Endothelial cell of hepatic sinusoid (primary cell): Measurements from ENCODE around the gene LRMDA.

ENCODE experiments used
- in situ Hi-C: cut with HindIII; loops from 2 replicates; pipeline ENCODE4 v1.10.0; 2017; ENCODE audit warnings: low sequenced_read_pairs

Gene LRMDA

DNA sequence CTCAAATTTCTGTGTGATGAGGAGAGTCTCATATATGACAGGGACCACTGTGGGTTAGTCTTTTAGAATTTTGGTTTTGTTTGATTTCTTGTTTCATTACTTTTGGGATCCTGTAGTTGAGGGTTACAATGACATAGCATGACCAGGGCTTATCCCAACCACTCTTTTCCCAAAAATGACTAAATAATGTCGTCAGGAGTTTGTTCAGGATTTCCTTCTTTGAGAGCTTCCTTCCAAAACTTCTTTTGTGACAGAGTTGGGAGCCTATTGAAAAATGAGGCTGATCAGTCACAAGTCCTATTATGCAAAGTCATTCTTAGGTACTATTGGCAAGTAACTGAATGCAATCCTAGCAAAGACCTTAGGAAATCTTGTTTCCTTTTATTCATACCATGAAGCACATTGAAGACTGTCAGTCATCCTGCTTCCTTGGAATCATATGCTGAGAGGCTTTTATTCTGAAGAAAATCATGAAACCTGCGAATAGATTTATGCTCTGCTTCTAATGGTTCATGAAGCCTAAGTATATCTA lies 498.3 kb downstream of the LRMDA start:
- in situ Hi-C loops, result loop anchor here (5.0 kb wide), 1 partner anchor 512 kb away; no protein-coding TSS in a partner anchor

DNA sequence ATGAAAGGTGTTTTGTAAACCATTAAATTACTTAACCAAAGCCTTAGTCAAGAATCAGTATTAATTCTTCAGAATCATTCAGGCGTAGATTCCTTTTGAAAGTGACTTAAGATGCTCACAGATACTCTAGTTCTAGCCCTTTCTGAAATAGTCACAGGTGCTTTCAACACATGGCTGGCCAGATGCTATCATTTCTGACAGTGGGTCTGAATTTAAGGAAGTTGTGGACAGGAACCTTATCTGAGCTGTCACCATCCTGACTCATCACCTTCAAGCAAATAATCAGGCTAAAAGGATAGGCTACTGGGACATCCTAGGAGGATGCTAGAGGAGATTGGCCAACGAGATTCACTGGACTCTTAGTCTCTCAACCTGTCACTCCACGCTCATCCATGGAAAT lies 501.5 kb downstream of the LRMDA start:
- in situ Hi-C loops, result loop anchor here (5.0 kb wide), 1 partner anchor 516 kb away; no protein-coding TSS in a partner anchor

DNA sequence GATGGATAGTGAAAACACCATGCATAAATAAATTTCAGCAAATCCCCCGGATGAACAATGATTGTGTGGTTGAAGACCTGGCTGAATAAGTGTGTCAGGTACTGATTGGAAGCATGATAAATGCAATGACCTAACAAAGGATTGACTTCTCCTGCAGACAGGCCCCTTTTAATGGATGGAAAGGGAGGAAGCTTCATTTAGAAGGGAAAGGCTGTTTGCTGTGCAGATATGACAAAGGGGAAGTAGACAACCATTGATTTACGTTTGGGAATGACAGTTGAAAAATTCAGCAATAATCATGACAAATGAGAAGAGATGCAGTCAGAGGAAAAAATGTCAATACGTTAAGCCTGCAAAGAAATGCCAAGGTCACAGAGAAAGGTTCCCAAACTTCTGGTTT lies 503.8 kb downstream of the LRMDA start:
- in situ Hi-C loops, result no loop called here

GRCh38 chr10:75935650-75936400 lies 504.4 kb downstream of the LRMDA start:
- in situ Hi-C loops, result no loop called here

GRCh38 chr10:75936841-75937240 lies 505.4 kb downstream of the LRMDA start:
- in situ Hi-C loops, result no loop called here

DNA sequence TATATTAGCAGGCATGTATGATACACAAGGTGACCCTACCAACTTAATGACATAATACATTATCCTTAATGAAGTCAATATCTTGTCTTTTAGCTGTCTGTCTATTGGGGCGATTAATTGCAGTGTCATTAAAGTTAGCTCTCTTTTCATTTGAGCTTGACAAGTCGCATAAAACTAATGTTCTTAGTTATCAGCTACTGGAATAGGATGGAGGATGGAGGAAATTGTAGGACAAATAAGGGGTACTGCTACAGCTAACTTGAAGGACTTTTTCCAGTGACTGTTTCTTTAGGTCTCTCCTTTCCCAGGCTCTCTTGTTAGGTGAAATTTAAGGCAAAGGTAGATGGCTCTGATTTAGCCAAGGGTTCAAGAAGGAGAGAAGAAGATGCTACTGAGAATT lies 506.4 kb downstream of the LRMDA start:
- in situ Hi-C loops, result no loop called here

GRCh38 chr10:75938380-75939122 lies 507.1 kb downstream of the LRMDA start:
- in situ Hi-C loops, result no loop called here

GRCh38 chr10:75939541-75939940 lies 508.1 kb downstream of the LRMDA start:
- in situ Hi-C loops, result no loop called here

DNA sequence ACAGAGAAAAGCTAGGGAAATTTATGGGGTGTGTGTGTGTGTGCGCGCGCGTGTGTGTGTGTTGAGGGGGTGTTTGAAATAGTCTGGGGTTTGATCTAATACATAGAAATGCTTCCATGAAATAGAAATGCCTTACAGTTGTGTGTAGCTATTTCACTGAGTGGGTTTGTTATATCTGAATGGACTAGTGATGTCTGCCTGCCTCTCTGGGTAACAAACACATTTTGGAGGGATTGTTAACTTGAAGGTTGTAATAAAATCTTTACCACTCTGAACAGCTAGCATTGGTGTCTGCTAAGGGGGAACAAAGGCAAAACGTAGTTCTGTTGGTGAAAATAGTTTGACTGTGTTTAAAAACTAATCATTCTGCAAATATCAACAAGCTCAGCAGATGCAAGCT lies 509.3 kb downstream of the LRMDA start:
- in situ Hi-C loops, result no loop called here

- in situ Hi-C loops, result no loop called here
Observed at GRCh38 chr10:75941223-75941801, 509.9 kb downstream of the LRMDA start.

DNA sequence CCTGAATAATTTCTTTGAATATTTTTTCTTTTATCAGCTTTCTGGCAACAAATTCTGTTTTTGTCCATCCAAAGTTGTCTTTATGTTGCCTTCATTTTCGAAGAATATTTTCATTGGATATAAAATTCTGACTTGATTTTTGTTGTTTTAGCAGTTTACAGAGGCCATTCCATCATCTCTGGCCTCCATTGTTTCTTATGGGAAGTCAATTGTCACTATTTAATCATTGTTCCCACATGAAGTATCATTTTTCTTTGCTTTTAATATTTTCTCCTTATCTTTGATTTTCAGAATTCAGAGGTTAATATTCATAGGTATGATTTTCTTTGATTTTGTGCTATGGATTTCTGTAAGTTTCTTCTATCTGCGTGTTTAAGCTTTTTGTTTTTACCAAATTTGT lies 512.6 kb downstream of the LRMDA start:
- in situ Hi-C loops, result no loop called here

DNA sequence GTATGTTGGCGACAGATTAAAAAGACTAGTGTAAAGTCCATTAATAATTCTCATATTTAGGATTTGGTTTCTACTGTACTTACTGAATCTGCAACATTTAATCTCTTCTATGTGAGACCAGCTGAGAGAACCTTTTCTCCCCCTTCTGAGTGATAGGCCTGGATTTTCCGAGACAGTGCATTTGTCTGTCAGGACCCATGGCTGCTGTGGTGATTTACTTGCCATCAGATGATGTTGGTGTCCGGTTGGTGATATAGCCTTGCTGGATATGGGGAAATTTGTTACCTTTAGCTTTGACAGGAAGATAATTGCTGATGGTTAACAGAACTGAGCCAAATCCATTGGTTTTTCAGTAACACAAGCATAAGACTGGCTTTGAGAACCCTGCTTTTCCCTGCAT lies 517.2 kb downstream of the LRMDA start:
- in situ Hi-C loops, result loop anchor here (5.0 kb wide), 1 partner anchor 54 kb away; no protein-coding TSS in a partner anchor

- in situ Hi-C loops, result no loop called here
Observed at GRCh38 chr10:75950307-75950706, 518.9 kb downstream of the LRMDA start.

DNA sequence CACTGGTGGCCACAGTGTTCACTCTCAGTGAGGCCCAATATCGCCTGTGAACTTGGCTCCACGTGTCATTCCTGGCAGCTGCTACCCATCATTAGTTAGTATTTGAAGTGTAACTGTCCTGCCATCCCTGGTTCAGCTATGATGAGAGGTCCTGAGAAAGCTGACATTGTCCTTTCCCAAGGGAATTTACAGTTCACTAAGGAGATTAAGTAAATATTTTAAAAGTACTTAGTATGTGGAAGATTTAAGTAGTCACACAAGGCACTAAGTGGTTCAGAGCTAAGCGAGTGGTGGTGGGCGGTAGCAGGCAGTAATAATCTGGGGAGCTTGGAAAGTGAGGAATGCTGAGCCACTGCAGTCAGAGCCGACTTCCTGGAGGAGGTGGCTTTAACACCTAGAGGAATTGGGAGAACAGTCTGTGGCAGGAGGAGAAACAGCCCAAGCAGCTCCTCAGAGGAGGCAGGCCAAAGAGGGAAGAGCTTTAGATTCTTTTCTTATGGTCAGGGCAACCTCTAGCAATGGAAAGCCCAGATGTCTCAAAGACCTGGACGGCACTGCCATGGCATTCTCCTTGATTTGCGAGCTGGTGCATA lies 519.7 kb downstream of the LRMDA start:
- in situ Hi-C loops, result no loop called here

DNA sequence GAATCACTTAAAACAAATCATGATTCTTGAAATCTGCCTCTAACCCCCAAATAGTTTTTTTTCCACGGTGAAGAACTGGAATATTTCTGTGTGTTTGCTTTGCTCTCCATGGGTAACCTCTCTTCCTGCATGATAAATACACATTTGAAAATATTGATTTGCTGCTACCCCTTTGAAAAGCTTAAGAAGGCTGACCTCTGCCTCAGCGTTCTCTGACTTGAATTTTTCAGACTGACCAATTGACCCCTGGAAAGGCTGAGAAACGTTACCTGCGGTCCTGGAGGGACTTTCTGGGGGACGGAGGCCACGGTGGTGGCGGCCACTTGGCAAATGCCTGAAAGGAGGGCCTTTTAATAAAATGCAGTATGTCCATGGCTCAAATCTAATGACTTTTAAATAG lies 520.2 kb downstream of the LRMDA start:
- in situ Hi-C loops, result no loop called here

DNA sequence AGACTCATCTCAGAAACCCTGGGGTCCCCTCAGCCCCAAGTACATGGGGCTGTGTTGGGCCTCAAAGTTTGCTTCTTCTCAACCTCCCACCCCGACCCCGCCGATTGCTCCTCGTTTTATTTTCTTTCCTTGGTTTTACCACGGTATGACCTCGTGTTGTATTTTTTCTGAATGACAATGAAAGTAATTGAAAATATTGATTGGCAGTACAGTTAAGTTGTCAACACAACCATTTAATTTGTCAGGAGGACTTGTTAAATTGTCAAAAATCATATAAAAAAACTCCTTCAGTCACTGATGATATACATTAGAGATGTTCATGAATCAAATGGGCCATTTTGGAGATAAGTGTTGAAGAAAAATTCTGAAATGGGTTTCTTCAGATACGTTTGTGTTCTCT lies 520.7 kb downstream of the LRMDA start:
- in situ Hi-C loops, result no loop called here

- in situ Hi-C loops, result no loop called here
Observed at GRCh38 chr10:75954486-75954885, 523.1 kb downstream of the LRMDA start.

DNA sequence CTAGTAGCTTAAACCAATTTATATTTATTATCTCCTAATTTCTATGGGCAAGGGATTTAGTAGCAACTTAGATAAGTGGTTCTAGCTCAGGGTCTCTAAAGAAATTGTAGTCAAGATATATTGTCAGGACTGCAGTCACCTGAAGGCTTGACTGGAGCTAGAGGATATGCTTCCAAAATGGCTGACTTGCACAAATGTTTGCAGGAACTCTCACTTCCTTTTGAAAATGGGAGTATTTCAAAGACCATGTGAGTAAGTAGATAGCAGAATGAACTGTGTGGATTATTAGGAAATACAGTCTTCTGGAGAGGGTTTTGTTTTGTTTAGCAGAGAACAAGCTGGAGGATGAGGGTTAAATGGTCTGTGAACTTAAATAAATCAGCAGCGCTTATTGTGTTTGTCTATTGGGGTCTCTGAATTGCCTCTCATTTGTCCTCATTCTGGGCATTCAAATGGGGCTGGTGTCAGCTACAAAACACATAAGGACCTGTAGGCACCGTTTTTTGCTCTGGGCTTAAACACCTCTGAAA lies 524.6 kb downstream of the LRMDA start:
- in situ Hi-C loops, result no loop called here

DNA sequence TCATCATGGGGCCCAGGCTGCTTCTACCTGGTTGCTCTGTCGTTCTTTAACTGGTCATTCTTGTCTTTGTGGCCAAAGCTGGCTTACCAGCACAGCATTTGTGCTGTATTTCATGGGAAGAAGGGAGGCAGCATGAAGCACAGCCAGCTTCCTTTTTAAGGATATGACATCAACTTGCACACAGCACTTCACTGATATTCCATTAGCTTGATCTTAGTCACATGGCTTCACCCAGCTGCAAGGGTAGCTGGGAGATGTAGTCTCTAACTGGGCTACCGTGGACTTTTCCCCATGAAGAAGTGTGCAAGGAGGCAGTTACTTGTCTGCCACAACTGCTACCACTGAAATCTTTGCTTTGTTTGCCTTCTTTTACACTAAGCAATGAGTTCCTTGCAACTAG lies 525.2 kb downstream of the LRMDA start:
- in situ Hi-C loops, result no loop called here

DNA sequence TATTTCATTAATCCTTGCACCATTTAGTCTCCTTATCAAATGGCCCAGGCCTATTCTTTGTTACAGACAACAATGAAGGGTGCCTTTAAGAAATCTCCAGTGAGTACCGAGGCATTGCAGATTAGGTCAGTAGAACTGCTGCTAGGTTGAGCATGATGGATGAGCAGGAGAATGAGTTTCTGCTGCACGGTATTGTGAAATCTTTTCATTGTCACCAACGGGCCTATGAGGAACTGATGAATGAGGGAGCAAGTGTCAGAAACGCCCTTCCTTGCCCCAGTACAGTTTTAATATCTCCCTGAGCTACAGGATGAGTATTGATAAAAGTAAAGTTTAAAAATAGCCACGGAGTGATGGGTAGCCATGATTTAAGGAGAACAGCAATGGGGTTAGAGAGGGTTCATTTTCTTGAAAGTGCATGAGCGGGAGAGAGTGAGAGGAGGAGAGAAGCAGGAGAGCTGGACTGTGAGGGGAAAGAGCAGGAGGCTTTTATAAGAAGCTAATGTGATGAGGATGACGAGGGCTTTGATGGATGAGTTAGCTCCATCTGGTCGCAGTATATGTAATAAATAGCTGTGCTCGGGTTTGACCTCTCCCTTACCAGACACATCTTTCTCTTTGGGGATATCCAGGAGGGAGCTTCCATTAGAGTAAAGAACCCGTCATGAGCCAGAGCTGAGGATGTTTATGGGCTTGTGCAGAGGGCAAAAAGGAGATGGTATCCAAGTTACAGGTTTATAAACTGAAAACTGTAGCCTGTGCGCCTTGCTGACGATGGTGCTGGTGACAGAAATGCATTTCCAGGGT lies 526.1 kb downstream of the LRMDA start:
- in situ Hi-C loops, result no loop called here
